HG02571 (cell line): ENCODE results near the gene NR1D1.

Source experiments
- ATAC-seq: cut with Tn5 transposase; IDR thresholded peaks from one replicate; pipeline ENCODE4 v1.9.1; 2021; ENCODE audit warnings: mild to moderate bottlenecking, moderate library complexity; ENCODE audit not compliant: unreplicated experiment

Gene NR1D1

DNA sequence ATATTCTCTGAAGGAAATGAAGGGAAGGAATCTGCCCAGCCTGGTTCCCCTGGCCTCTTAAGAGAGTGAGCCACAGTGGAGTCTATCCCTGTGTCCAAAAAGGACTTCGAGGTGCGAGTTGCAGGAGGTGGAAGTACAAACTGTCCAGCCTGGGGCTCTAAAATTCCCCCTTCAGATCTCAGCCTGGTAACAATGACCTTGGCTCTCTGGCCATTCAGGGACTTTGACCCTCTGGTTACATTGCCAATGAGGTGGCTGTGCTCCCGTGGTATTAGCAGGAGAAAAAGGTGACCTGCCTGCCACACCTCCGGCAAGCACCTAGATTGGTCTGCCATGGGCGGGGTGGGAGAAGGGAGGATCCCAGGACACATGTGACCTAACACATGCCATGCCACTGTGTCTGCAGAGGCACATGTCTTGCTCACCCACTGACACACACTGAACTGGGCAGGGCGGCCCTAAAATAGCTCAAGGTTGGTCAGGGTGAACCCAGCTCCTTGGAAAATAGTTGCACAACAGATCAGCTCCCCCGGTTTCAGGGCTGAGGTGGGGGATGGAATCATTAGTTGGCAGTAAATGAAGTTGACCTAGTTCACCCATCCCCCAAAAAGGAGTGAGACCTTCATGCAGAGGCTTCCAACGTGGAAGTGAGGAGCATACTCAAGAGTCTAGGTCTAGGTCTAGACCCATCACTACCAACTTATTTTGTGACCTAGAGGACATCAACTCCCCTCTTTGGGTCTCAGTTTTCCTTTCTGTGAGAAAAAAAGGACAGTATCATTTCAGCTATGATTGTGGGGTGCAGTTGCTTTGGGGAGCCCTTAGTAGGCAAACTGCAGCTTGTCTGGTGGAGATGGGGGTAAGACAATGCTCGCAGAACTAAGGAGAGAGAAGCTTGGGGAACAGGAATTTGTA, 2.2 kb downstream of the NR1D1 start:
- no peak for ATAC-seq

DNA sequence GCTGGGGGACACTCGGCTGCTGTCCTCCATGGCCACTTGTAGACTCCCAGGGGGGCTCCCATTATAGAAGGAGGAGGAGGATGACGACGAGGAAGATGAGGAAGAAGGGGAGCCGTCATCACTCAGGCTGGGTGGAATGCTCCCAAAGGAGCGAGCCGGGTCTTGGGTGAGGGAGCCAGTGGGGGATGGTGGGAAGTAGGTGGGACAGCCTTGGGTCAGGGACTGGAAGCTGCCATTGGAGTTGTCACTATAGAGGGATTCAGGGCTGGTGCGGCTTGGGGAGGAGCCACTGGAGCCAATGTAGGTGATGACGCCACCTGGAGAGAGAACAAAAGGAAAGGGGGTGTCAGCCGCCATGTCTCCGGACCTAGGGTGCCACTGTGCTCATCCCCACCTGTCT, 3.3 kb downstream of the NR1D1 start:
- ATAC-seq = no peak

DNA sequence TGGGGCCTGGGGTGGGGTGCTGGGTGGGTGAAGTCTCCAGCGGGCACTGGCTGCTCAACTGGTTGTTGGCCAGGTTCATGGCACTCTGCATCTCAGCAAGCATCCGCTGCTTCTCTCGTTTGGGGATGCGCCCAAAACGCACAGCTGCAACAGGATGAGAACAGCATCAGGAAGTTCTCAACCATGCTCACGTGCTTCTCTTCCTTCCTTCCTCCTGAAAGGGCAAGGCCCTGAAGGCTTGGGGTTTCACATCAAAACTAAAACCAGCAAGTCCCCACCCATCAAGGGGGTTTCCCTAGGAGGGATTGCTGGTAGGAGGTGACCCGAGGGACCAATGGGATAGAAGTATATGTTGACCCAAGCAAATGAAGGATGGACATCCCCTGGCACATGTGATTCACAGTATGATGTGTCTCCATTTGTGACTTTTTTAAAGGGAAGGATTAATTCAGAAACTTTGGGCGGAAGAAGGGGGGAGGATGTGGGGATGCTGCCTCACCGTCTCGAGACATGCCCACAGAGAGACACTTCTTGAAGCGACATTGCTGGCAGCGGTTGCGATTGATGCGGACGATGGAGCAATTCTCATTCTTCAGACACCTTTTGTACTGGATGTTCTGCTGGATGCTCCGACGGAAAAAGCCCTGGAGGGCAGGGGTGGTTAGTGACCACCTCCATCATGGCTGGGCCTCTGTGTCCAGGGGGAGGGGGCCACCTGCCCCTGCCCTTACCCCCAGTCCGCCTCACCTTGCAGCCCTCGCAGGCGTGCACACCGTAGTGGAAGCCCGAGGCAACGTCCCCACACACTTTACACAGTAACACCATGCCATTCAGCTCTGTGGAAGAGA, 4.2 kb downstream of the NR1D1 start:
- ATAC-seq = peak; percentile 40

DNA sequence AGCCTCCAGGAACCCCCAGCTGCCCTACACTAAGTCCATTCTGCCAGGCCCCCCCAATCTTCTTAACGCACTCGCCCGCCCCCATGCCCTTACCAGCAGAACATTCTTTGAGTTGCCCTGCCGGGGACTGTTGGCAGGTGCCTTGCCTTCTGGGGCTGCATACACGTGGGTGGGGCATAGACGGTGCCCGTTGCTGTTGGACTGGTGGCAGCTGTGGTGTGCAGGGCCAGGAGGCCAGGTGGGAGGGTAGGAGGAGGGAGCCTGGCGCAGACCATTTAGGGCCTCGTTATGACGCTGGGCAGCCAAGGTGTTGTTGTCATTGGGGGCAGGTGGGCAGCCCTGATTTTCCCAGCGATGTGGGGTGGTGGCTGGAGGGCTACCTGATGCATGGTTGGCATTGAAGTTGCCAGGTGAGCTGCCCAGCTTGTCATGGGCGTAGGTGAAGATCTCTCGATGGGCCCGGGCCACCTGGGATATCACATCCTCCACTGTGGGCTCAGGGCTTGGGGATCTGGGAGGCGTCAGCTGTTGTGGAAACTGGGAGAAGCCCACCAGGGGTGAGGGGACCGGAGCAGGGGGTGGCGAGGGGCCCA, 4.9 kb downstream of the NR1D1 start:
- ATAC-seq = no peak

DNA sequence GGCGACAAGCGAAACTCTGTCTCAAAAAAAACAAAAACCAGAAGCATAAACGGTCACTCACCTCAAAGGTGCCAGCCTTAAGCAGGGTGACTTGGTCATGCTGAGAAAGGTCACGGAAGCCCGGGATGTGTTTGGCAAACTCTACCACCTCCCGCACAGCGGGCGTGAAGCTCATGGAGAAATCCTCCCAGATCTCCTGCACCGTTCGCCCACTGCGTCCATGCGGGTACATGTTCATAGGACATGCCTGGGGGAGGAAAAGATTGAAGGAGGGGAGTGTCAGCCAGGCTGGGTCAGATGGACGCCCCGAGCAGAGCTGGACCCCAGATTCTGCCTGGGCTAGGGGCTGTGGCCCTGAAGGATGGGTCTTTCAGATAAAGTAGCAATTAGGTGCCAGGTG, 5.5 kb downstream of the NR1D1 start:
- no peak for ATAC-seq

DNA sequence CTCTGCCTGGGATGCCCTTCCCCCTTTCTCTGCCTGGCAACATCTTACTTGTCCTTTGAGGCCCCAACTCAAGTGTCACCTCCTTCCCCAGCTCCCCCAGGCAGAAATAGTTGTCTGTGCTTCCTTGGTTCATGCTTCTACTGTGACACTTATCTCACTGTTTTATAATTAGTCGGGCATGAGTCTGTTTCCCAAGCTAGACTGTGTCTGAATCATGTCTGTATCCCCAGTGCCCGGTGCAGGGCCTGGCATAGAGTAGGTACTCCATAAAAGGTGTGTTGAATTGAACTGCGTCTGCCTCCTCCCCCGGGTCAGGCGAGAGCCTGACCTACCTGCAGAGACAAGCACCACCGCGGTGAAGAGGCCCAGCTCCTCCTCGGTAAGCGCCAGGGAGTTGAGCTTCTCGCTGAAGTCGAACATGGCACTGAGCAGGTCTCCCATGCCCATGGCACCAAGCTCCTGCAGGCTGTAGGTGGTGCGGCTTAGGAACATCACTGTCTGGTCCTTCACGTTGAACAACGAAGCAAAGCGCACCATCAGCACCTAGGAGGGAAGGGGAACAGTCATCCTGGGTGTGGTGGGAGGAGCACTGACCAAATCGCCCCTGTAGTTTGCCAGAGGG, 6.7 kb downstream of the NR1D1 start:
- no peak for ATAC-seq

DNA sequence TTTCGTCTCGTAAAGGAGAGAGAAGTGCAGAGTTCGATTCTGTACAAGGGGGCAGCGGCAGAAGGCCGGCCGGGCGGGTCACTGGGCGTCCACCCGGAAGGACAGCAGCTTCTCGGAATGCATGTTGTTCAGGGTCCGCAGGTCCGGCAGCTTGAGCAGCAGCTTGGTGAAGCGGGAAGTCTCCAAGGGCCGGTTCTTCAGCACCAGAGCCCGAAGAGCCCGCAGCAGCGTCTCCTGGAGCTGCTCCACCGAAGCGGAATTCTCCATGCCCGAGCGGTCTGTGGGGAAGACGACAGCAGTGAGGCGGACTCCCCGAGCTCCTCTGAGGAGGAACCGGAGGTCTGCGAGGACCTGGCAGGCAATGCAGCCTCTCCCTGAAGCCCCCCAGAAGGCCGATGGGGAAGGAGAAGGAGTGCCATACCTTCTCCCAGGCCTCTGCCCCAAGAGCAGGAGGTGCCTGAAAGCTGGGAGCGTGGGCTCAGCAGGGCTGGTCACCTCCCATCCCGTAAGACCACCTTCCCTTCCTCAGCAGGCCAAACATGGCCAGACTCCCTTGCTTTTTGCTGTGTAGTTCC, 7.3 kb downstream of the NR1D1 start:
- no peak for ATAC-seq

DNA sequence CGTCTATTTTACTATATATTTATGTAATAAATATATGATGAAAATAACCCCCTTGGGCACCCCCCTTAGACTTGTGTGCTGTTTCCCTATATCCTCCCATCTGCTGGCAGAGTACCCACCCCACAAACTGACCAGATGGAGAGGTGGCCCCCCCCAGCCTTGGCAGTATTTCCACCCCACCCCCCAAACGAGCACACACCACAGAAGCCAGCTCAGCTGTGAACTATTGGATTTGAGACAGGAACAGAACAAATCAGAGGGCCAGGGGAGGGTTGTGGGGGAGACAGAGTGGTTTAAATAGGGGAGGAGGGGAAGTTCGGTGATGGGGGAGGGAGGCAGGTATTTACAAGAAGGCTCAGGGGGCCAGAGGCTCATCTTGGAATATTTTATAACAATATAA, 7.8 kb downstream of the NR1D1 start:
- ATAC-seq = no peak

DNA sequence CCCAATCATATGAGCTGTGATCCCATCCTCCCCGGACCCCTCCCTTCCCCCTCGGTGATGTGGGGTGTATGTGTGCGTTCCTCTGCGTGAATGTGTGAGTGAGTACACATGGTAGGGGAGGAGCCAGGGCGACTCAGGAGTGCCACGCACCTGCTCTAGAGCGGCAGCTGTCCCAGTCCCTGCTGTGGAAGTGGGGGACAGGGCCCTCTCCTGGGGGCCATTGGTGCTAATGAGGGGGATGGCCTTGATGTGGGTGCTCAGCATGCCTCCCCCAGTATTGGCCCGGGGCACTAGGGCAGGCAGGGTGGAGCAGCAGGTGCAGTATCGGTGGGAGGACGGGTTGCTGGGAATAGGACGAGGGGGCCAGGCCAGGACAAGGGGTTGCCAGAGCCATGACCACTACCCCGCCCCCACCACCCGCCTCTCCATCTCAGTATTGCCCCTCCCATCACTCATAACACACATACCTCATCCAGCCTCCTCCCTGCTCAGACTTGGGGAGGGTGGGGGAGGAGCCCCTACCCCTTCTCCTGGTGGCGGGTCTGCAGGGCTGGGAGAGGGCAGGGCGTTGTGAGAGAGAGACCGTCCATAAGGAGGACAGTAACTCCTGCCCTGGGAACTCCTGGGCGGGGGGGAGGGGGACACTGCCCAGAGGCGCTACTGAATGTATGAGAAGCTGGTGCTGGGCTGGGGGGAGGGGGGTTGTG, 8.5 kb downstream of the NR1D1 start:
- no peak for ATAC-seq

DNA sequence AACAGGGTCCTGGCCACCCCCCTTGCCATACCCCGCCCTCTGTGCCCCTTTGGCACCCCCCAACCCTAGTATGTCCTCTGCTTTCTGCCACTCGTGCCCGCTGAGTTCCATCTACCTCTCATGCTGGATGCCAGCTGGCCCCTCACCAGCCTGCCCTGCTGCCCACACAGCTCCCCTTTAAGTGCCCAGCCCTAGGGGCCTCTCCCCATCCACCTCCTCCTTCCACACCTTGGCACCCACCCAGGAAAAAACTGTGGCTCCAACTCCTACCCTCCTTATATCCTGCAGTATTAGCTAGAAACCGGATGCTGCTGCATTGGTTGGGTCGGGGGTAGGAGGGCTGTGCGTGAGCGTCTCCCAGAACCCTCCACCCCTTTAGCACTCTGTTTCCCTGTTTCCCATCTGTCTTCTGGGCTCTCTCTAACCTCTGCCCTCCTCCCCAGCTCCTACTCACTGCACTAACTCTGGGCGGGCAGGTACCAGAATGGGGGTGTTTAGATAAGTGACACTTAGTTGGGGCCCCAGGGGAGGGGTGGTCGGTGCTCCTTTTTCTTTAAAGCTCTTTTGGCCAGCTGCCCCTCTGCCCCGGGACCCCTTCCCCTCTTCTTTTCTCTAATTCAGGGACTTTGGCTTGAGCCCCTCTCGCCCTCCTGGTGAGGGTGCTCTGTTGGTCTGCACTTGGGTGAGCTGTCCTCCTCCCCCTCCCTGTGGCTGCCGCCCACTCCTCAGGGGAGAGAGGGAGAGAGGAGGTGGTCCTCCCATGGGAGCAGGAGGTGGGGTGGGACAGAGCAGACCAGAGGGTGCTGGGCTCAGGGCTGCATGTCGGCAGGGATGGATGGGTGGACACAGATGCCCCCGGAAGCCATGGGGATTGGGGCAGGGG, 9.9 kb downstream of the NR1D1 start:
- ATAC-seq = no peak

DNA sequence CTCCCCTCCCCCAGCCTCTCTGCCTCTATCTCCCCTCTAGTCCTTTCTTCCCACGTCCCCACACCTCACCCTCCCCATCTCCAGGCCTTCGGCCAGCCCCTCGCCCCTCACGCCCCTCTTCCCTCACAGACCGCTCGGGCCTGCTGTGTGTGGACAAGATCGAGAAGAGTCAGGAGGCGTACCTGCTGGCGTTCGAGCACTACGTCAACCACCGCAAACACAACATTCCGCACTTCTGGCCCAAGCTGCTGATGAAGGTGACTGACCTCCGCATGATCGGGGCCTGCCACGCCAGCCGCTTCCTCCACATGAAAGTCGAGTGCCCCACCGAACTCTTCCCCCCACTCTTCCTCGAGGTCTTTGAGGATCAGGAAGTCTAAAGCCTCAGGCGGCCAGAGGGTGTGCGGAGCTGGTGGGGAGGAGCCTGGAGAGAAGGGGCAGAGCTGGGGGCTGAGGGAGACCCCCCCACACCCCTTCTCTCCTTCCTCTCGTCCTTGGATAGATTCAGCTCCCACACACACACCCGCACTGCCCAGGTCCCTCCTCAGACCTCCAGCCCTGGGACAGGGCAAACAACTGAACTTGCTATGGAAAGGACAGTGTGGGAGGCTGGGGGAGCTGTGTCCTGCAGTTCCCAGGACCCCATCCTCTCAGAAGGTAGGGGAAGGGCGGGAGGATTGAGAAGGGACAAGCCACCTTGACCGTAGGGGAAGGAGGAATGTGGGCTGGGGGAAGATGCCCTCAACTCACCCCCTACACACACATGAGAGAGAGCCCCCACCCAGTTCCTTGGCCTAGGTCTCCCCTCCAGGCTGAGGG, 11.1 kb downstream of the NR1D1 start:
- no peak for ATAC-seq

DNA sequence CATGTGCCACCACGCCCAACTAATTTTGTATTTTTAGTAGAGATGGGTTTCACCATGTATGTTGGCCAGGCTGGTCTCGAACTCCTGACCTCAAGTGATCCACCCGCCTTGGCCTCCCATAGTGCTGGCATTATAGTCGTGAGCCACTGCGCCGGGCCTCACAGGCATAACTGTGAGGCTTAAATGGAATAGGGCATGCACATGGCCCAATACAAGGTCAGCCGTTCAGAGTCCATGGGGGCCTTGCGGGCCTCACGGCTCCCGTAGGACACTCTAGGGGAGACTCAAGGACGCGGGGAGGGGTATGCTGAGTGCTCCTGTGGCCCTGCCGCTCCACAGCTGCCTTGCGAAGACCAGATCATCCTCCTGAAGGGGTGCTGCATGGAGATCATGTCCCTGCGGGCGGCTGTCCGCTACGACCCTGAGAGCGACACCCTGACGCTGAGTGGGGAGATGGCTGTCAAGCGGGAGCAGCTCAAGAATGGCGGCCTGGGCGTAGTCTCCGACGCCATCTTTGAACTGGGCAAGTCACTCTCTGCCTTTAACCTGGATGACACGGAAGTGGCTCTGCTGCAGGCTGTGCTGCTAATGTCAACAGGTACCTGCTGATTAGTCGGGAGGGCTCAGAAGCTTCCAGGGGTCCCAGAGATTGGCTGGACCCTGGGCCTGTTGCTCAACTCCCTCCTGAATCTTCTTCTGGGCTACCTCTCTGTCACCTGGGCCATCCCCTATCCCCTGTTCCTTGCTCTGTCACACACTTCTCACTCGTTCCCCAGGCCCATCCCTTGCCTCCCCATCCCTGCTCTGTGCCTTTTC, 12.3 kb downstream of the NR1D1 start:
- no peak for ATAC-seq

DNA sequence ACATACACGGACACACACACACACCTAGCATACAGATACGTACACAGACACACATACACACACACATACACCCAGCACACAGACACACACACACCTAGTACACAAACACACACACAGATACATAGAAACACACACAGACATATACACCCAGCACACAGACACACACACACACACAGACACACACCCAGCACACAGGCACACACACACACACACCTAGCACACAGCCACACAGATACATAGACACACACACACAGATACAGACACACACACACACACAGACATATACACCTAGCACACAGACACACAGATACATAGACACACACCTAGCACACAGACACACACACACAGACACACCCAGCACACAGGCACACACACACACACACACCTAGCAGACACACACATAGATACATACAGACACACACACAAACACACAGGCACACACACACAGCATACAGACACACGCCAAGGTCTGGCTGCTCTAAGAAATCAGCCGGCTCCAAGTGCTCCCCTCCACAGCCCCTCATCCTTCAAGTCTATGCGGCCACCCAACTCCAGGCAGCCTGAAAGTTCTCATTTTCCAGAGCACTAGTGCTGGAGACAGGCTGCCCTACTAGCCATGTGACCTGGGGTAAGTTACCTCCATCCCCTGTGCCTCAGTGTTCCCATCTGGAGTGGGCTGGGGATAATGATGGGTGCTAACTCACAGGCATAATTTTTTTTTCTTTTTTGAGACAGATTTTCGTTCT, 13.2 kb downstream of the NR1D1 start:
- no peak for ATAC-seq

DNA sequence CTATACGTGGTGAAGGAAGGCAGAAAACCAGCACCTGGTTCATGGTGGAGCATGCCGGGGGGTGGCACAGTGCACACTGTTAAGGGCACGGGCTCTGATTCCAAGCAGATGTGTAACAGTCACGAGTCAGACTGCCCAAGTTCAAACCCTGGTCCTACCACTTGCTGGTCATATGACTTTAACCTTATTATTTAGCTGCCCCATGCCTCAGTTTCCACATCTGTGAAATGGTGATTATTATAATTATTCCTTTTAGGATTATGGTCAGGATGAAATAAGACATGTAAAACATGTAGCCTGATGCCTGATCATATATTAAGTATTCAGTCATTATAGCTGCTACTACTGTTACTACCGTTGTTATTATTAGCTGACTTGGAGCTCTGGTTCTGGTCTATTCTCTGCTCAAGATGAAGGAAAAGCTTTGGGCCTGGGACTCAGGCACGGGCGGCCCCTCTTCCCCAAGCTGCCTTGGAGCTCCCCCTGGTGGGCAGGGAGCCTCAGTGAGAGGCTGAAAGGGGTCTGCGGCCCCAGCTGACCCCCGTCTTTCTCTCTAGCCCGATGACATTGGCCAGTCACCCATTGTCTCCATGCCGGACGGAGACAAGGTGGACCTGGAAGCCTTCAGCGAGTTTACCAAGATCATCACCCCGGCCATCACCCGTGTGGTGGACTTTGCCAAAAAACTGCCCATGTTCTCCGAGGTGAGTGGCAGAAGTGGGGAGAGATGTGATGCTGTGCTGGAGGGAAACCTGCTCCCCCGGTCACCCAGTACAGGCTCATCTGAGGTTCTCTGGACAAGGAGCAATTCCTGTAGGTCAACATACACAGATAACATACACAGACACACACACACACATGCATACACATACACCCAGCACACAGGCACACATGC, 14.0 kb downstream of the NR1D1 start:
- no peak for ATAC-seq

DNA sequence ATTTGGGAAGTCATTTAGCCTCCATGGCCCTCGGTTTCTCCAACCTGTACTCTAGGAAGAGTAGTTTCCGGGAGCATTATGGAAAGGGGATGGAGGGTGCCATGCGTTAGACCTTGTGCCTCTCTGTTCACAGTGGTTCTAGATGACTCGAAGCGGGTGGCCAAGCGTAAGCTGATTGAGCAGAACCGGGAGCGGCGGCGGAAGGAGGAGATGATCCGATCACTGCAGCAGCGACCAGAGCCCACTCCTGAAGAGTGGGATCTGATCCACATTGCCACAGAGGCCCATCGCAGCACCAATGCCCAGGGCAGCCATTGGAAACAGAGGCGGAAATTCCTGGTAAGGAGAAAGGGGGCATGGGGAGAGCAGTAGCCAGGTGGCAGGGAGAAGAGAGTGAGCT, 15.9 kb downstream of the NR1D1 start:
- no peak for ATAC-seq

DNA sequence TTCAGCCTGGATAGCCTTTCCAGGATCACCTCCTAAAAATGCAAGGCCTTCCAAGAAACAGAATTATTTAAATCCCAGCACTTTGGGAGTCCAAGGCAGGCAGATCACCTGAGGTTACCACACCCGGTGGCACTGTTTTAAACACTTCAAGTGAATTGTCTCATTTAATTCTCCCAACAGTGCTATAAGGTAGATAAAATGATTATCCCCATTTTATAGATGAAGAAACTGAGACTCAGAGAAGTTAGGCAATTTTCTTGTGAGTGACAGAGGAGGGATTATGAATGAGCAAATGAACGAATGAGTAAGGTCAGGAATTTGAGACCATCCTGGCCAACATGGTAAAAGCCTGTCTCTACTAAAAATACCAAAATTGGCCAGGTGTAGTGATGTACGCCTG, 20.8 kb downstream of the NR1D1 start:
- no peak for ATAC-seq
